ENCODE measurements around the gene LUZP1.
A peak's percentile ranks its signal among the peaks of the same experiment; 100 is the strongest.

The LUZP1 gene

DNA sequence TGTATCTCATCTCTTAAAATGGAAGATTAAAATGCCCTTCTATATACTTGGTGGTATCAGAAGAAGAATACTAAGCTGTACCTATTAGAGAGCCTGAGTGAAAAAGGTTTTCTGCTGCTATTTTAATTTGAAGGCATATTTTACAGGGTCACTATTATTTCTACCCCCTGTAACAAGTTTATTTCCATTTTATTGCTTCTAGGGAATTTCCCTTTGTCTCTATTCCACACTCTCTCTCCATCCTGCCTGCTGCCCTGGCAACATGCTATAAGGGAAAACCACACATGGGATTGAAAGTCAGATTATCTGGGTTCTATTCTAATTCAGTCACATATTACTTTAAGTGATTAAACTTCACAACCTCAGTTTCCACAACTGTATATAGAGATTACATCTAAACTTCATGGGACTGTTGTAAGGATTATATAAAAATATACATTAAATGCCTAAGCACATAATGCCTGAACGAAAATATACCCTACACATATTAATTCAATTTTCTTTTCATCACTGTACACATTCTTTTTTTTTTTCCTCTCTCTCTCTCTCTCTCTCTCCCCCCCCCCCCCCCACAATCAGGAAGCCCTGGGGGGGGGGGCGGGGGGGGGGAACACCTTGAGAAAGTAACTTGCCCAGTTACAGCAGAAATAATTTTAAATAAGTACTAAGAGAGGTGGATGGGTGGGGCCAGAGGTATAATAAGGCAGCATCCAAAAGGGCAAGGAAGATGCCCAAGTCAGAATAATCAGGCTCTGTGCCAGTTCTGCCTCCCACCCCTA lies 51.5 kb downstream of the LUZP1 start:
- POLR2A ChIA-PET (ENCODE audit: low non-redundant PET), result no interaction called here

DNA sequence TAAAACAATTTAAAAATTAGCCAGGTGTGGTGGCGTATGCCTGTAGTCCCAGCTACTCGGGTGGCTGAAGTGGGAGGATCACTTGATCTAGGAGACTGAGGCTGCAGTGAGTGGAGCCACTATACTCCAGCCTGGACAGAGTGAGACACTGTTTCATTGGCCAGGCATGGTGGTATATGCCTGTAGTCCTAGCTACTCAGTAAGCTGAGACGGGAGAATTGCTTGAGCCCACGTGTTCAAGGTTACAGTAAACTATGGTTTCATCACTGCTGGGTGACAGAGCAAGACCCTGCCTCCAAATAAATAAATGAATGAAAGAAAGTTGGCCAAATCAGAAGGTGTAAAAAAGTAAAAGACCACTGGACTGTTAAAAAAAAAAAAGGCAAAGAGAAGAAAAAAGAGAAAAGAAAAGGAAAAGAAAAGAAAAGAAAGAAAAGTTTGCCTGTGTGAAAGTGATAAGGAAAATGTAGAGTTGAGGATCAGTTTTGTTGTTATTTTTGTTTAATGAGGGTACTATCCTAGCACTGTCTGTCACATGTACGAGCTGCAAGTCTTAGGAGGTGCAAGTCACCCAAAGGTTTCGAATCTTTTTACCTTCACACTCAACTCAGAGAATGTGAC lies 52.3 kb downstream of the LUZP1 start:
- H3K27ac ChIP-seq, result peak overlapping the region; percentile 75
- no peak for DNase-seq (ENCODE audit: low spot score)
- ChIA-PET POLR2A (ENCODE audit: low non-redundant PET) (no interaction called here), CTCF (no interaction called here)
- TF ChIP-seq, protein P1, sequence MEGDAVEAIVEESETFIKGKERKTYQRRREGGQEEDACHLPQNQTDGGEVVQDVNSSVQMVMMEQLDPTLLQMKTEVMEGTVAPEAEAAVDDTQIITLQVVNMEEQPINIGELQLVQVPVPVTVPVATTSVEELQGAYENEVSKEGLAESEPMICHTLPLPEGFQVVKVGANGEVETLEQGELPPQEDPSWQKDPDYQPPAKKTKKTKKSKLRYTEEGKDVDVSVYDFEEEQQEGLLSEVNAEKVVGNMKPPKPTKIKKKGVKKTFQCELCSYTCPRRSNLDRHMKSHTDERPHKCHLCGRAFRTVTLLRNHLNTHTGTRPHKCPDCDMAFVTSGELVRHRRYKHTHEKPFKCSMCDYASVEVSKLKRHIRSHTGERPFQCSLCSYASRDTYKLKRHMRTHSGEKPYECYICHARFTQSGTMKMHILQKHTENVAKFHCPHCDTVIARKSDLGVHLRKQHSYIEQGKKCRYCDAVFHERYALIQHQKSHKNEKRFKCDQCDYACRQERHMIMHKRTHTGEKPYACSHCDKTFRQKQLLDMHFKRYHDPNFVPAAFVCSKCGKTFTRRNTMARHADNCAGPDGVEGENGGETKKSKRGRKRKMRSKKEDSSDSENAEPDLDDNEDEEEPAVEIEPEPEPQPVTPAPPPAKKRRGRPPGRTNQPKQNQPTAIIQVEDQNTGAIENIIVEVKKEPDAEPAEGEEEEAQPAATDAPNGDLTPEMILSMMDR (conservative IDR thresholded peaks at IDR 0.05; ENCODE audit: low read depth), result no peak

More for the DNA sequence above, 51.5 kb downstream of the LUZP1 start:
- TF ChIP-seq, protein P1 (conservative IDR thresholded peaks at IDR 0.05; ENCODE audit: low read depth), result no peak
- CTCF ChIA-PET, result no interaction called here
- peak overlapping the region; percentile 59 for H3K27ac ChIP-seq
- DNase-seq (ENCODE audit: low spot score), result no peak

DNA sequence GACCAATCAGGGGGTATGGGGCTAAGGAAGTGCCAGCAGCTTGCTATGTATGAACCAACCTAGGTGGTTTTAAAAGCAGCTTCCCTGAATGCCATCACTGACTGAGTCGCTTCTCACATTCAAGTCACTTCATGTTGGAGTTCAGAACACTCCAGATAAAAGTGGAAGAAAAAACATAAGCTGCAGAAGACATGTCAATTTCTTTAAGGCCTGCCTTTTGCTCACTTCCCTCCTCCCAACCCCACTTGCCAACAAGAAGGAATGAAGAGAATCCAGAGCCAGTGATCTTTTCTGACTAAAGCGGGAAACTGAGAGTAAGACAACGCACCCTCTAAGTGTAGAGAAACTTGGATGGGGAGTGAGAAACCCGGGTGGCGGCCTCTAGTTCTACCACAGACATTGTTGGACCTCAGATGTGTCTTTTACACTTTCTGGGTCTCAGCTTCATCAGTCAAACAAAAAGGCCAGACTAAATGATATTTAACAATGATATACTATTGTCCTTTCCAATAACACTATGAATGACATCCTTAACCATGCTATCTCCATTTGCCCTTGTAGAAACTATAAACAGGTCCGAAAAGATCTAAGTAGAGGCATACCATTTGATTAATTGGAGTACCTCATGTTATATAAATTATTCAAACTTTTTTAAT lies 54.1 kb downstream of the LUZP1 start:
- H3K27ac ChIP-seq, result peak overlapping the region; percentile 60; the same call in 1 of the 2 replicates
- CTCF ChIA-PET, result interaction anchor here (0.7 to 1.2 kb wide), 2 partner anchors 70 to 95 kb away, joined by 4 to 5 read pairs; partner anchors contain the start of gene KDM1A
- POLR2A ChIA-PET (ENCODE audit: low non-redundant PET), result interaction anchor here (0.5 kb wide), 1 partner anchor 29 kb away, joined by 3 read pairs; no protein-coding TSS in a partner anchor
- no peak for DNase-seq (ENCODE audit: low spot score)
- TF ChIP-seq, protein P1 (conservative IDR thresholded peaks at IDR 0.05; ENCODE audit: low read depth), result no peak

DNA sequence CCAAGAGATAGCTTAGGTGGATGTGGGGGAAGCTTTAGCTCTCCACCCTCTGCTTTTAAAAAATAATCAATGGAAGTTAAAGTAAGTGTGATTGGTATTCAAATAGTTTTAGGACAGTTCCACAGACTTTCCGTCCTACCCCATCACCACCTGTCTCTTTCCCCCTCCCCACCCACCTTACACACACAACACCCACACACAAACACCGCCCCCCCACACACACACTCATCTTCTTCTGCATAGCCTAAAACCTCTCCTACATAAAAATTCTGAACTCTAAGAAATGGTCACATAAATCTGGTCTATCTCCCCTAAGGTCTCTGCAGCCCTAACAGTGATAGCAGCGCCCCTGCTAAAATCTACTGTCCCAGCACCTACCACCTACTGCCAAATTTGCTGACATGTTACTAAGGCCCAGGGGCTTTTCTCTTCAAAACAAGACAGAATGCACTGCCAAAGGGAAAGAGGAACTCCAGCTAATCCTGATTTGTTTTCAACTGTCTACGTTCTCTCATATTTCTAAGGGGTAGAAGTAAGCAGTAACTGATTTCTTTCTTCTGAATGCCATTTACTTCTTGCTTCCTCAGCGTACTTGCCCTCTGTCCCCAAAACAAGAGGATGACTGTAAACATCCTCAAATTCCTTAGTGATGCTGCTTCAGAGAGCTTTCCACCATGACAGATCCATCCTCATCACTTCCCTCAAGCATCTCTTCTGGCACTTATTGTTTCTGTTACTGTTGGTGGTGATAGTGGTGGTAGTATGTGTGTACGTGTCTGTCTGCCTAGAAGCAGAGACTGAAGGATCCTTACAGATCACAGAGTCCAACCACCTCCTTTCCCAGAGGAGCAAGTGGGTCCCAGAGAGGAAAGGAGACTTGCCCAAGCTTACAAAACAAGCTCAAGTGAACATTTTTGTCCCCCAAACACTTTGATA lies 56.8 kb downstream of the LUZP1 start:
- TF ChIP-seq, protein P1 (conservative IDR thresholded peaks at IDR 0.05; ENCODE audit: low read depth), result no peak
- no peak for DNase-seq (ENCODE audit: low spot score)
- no peak overlapping the region for H3K27ac ChIP-seq
- ChIA-PET POLR2A (ENCODE audit: low non-redundant PET) (no interaction called here), CTCF (interaction anchor here (0.6 kb wide), 1 partner anchor 75 kb away, joined by 3 read pairs; no protein-coding TSS in a partner anchor)

DNA sequence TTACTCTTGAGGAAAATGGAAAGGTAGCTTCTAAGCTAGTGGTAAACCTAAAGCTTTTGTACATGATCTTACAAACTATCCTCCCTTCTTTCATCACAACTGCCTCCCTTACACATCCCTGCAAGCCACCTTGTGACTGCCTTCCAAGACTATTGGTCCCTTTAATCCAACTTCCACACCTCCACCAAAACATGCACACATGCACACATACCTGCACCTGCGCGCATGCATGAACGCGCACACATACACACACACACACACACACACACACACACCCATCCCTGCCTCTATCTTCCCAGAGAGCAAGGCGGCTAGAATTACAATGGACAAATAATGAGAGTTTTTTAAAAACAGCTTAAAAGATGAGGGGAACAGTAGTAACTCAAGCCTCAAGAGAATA lies 58.3 kb downstream of the LUZP1 start:
- DNase-seq (ENCODE audit: low spot score), result no peak
- TF ChIP-seq, protein P1 (conservative IDR thresholded peaks at IDR 0.05; ENCODE audit: low read depth), result no peak
- H3K27ac ChIP-seq, result peak overlapping the region; percentile 45
- ChIA-PET POLR2A (ENCODE audit: low non-redundant PET) (no interaction called here), CTCF (interaction anchor here (0.6 to 1.4 kb wide), 2 partner anchors 13 to 74 kb away, joined by 3 to 7 read pairs; no protein-coding TSS in a partner anchor)
